ENCODE data around the gene FAM118B.
"Not testable (repeated sequence)": the region's sequence is repeated elsewhere in the genome, so short reads cannot be mapped to it uniquely, and the experiment has no call there.

The FAM118B gene

DNA sequence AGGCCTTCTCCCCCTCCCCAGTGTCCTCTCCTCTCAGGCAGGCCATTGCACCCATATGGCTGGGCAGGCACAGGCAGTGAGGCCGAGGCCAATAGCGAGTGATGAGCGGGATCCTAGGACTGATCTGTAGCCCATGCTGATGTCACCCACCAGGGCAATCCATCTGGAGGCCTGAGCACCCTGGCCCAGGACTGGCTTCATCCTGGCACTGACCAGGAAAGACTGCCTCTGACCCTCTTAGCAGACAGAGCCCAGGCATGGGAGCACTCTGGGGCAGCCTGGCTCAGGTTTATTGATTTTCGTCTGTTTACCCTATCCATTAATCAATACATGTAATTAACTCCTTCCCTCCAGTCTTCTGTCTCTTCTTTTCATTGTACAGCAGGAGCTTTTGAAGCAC, 66.2 kb downstream of the FAM118B start:
- no peak for DNase-seq

DNA sequence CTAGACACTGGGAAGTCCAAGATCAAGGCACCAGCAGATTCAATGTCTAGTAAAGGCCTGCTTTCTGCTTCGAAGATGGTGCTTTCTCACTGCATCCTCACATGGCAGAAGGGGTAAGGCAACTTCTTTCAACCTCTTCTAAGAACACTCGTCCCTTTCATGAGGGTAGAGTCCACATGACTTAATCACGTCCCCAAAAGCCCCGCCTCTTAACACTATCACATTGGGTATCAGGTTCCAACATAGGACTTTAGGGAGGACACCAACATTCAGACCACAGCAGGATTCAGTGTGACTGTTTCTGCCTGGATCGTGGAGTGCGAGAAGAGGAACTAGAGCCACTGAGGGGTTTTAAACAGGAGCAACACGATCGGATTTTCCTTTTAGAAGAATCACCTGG, 67.6 kb downstream of the FAM118B start:
- no peak for DNase-seq

GRCh38 chr11:126280595-126280994, 69.0 kb downstream of the FAM118B start:
- DNase-seq = no peak

DNA sequence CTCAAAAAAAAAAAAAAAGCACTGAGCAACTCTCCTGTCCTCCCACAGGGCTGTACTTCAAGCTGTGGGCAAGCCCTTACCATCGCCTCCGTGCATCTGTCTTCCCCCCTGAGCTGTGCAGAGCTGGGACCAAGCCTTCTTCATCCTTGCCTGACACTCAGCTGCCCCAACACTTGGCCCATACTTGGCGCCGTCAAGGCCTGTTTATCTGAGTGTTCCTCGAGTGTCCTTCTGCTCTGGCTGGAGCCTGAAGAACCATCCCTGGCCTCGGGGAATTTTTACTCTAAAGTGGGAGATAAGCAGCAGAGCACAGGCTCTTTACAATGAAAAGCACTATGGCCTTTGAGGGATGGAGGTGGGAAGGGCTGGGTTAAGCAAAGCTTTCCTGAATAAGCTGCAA, 69.7 kb downstream of the FAM118B start:
- no peak for DNase-seq

GRCh38 chr11:126281666-126282175, 70.1 kb downstream of the FAM118B start:
- DNase-seq = no peak

DNA sequence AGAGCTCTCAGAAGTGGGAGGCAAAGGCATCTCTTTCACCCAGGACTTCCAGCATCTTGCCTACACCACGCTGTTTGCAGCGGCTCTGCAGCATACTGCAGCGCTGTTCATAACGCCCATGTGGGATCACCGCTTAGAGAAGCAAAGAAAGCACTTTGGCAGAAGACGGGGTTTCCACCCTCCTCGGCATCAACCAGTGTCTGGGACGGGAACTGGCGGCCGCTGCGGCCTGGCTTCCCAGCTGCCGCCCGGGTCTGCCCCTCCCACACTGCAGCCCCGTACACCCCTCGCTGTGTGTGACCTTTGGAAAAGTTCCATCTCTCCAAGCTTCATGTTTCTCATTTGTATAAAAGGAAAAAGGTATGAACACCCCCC, 70.8 kb downstream of the FAM118B start:
- no peak for DNase-seq

DNA sequence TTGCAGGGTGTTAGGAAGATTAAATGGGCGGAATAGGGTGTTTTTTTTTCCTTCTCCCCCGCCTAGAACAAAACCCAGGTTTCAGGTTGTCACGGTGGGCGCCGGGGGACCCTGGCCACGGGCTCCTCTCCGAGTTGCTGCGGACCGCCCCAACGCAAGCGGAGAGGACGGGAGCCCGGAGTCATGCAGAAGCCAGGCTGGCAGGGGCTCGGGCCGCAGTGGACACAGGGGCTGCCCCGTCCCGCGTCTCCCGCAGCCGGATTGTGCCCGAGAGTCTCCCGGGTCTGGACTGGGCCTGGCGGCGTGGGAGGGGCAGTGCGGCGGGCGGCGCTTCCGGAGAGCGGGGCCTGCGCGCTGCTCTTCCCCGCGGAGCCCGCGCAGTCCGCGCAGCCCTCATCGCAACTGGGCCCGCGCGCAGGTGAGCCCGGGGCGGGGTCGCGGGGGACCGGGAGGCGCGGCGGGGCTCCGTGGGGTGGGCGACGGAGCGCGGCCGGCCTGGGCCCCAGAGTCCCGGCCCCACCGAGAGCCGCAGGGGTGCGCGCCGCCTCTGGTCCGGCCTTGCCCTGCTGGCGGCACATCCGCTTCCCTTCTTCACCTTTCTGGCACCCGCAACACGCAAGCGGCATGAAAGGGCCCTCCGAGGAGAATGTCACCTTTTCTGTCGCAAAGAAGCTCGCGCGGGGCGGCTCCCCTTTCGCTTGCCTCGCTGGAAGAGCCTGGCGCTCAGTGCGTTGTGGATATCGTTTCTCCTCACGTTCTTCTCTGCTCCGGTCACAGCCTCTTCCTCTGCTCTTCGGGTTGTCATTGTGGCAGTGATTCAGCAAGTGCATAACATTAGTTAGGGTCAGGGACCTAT, 71.4 kb downstream of the FAM118B start, which contains the start of gene TIRAP:
TIRAP (plus strand) TSS at position 358 of the 856 bp plus-strand sequence. CDS start 7,802 bp downstream, outside the sequence.
- DNase-seq = no peak

- peak; percentile 65 for DNase-seq
Observed at GRCh38 chr11:126284829-126285228, 73.2 kb downstream of the FAM118B start.

DNA sequence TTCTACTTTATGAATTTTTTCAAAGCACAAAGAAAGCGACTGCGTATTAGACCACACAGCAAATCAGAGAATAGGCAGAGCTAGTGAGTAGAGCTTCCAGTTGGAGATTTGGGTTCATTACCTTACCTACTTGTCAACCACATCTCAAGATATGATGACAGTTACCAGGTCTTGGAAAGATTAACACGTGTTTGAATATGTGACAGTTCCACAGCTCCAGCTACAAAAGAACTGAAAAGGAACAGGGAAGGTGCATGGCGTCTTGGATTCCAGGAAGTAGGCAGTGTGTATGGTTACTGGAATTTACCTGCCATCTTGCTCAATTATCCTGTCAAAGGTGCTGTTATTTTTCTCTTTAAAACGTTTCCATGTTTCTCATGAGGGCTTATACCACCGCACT, 76.7 kb downstream of the FAM118B start:
- no peak for DNase-seq

DNA sequence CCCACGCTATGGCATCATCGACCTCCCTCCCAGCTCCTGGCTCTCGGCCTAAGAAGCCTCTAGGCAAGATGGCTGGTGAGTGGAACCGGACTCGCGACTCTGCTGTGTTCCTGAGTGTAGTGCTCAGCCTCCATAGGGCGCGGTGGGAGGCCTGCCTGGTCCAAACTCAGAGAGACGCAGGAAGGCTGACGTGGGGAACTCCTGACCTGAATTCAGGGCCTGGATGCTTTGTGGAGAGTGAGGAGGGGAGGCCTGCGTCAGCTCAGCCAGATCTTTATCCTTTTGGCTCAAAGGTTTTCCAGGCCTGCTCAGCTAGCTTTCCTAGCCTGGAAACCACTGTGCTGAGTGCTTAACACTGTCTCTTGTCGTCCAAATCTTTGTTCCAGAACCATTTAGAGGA, 79.3 kb downstream of the FAM118B start:
- no peak for DNase-seq

GRCh38 chr11:126293726-126294125, 82.1 kb downstream of the FAM118B start:
- DNase-seq = no peak

GRCh38 chr11:126297004-126297403, 85.4 kb downstream of the FAM118B start:
- no peak for DNase-seq

DNA sequence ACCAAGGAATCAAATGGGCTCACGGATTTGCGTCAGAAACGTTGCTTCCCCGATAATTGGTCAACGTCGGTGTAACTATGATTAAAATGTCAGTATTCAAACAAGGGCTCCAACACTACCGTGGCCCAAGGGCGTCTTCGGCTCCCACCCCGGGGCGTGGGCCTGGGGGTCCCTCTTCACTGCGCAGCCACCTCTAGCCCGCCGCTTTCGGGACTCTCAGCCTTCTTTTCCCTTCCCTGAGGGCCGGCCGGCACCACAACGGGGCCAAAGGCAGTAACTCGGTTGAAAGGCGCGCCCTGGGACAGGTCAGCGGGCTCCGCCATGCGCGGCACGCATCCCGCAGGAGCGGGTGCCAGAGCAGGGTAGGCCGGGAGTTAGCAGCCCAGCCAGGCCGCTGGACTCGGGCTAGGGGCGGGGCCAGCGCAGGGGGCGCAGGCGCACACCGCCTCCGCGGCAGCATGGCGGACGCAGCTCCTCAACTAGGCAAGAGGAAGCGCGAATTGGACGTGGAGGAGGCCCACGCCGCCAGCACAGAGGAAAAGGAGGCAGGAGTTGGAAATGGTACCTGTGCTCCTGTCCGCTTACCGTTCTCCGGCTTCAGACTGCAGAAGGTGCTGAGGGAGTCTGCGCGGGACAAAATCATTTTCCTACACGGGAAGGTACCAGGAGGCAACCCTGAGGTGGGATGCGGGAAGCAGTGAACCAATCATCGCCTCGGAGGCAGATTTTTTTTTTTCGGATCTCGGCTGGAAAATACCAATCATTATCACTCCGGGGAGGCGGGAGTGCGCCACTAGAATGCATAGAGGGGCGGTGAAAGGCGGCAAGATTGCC, 92.3 kb downstream of the FAM118B start, which contains the start of gene DCPS:
DCPS (plus strand) TSS at position 438 of the 834 bp plus-strand sequence; CDS start at position 459, 21 bp downstream.
- peak; percentile 86 for DNase-seq

GRCh38 chr11:126304457-126305075, 93.0 kb downstream of the FAM118B start:
- DNase-seq = peak; percentile 46

- no peak for DNase-seq
Observed at GRCh38 chr11:126305699-126306098, 94.1 kb downstream of the FAM118B start.

- peak; percentile 8 for DNase-seq
Observed at GRCh38 chr11:126307706-126308105, 96.1 kb downstream of the FAM118B start.

GRCh38 chr11:126308271-126308671, 96.7 kb downstream of the FAM118B start:
- DNase-seq = no peak

DNA sequence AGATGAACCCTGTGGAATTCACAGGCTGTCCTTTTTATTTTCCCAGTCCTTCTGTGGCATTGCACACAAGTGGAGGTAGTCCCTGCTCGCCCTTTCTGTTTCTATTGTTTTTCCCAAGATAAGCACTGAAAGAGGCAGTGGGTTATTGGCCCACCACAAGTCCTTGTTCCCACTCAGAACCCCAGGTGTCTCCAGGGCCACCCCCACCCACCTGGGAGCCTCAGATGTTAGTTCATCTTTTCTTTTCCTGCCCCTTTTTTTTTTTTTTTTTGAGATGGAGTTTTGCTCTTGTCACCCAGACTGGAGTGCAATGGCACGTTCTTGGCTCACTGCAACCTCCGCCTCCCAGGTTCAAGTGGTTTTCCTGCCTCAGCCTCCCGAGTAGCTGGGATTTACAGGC, 97.2 kb downstream of the FAM118B start:
- not testable (repeated sequence) for DNase-seq

- DNase-seq = peak; percentile 11
Observed at GRCh38 chr11:126310200-126310991, 98.8 kb downstream of the FAM118B start.

DNA sequence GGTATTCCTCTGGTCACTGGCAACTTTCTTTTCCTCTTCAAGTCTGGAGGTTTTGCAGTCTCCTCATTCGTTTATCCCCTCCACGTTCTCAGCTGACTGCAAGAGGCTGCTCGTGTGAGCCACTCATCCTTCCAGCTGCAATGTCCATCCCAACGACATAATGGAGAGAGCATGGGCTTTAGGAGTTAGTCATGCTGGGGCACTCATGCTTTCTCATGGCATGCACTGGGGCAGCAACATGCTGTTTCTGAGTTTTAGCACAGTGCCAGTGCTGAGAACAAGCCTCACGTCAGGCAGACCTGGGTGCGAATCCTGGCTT, 99.4 kb downstream of the FAM118B start:
- no peak for DNase-seq

DNA sequence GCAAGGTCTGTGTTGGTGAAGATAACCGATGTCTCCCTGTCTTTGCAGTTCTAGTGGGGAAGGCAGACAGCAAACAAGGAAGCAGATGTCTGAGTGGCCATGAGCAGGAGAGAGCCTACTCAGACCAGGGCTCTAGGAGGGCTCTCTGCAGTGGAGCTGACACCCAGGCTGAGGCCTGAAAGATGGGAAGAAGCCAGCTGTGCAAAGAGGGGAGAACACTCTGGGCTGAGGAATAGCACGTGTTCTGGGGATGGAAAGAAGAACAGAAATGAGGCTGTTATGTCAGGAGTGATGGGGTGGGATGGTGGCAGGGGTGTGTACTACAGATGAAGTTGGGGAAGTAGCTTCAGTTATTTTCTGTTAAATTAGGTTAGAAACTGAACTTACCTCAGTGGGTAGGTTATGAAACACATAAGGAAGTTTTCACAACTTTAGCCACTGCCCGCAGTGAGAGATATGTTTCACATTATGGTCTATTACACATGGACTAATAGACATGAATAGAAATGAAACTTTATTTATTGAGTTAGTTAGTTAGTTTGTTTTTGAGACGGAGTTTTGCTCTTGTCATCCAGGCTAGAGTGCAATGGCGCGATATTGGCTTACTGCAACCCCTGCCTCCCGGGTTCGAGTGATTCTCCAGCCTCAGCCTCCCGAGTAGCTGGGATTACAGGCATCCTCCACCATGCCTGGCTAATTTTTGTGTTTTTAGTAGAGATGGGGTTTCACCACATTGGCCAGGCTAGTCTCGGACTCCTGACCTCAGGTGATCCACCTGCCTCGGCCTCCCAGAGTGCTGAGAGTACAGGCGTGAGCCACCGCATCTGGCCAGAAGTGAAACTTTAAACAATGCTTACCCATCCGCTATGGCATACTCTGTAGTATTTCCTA, 100.1 kb downstream of the FAM118B start:
- DNase-seq = no peak

All from NCI-H446 treated with DMSO at 0.1 percent for 48 hours (cell line).